Neutrophil (primary cell): Measurements from ENCODE around the gene GPR132.

Experiments used
- H3K27ac ChIP-seq: fragments of 200-600 bp; sonication (generic); 2 replicates; pipeline ENCODE4 v1.5.1; 2016; ENCODE audit warnings: mild to moderate bottlenecking, moderate library complexity
- H3K27me3 ChIP-seq: fragments of 200-600 bp; sonication (generic); 2 replicates; pipeline ENCODE4 v1.6.0; 2016; ENCODE audit warnings: mild to moderate bottlenecking
- H3K36me3 ChIP-seq: fragments of 200-600 bp; sonication (generic); 2 replicates; pipeline ENCODE4 v1.5.1; 2017
- H3K4me1 ChIP-seq, 2 experiments: fragments of 200-600 bp in 1 of 2; sonication (generic) in 1 of 2; 1 replicate in 1 of 2; 2 replicates in 1 of 2; pipeline versions ENCODE4 v1.5.1 to v1.6.1; 2013 to 2016; ENCODE audit warnings: low read depth in 1 of 2, low read length in 1 of 2, mild to moderate bottlenecking in 1 of 2, moderate library complexity in 1 of 2; ENCODE audit not compliant: control insufficient read depth in 1 of 2, insufficient read depth in 1 of 2
- H3K4me3 ChIP-seq, 2 experiments: fragments of 200-600 bp in 1 of 2; sonication (generic) in 1 of 2; 1 replicate in 1 of 2; 2 replicates in 1 of 2; pipeline ENCODE4 v1.5.1; 2013 to 2016; ENCODE audit warnings: low read depth in 1 of 2, low read length in 1 of 2, mild to moderate bottlenecking in 1 of 2, moderate library complexity in 1 of 2
- H3K9me3 ChIP-seq: fragments of 200-600 bp; sonication (generic); 2 replicates; pipeline ENCODE4 v1.5.1; 2016
- CTCF ChIP-seq: fragments of 200-600 bp; sonication (generic); IDR thresholded peaks from 2 replicates; pipeline ENCODE4 v1.5.1; 2016; ENCODE audit warnings: antibody characterized with exemption

GPR132 gene

GRCh38 chr14:105075379-105076295 is 10.4 kb upstream of the GPR132 start:
- H3K4me3 ChIP-seq = no peak overlapping the region
- no peaks in the 10 kb centered on the region for H3K9me3 ChIP-seq
- H3K27me3 ChIP-seq = peaks cover 3% of the 10 kb centered on the region
- no peak for TF ChIP-seq CTCF
- no peaks in the 10 kb centered on the region for H3K36me3 ChIP-seq
- peaks cover 23 to 25% of the 10 kb centered on the region in 2 experiments for H3K4me1 ChIP-seq
- no peak overlapping the region for H3K27ac ChIP-seq

GRCh38 chr14:105074601-105075053 is 9.4 kb upstream of the GPR132 start:
- Histone ChIP-seq H3K4me1 (peaks cover 33 to 35% of the 10 kb centered on the region in 2 experiments), H3K9me3 (no peaks in the 10 kb centered on the region), H3K27ac (no peak overlapping the region), H3K36me3 (no peaks in the 10 kb centered on the region), H3K27me3 (no peaks in the 10 kb centered on the region), H3K4me3 (no peak overlapping the region)
- no peak for TF ChIP-seq CTCF

DNA sequence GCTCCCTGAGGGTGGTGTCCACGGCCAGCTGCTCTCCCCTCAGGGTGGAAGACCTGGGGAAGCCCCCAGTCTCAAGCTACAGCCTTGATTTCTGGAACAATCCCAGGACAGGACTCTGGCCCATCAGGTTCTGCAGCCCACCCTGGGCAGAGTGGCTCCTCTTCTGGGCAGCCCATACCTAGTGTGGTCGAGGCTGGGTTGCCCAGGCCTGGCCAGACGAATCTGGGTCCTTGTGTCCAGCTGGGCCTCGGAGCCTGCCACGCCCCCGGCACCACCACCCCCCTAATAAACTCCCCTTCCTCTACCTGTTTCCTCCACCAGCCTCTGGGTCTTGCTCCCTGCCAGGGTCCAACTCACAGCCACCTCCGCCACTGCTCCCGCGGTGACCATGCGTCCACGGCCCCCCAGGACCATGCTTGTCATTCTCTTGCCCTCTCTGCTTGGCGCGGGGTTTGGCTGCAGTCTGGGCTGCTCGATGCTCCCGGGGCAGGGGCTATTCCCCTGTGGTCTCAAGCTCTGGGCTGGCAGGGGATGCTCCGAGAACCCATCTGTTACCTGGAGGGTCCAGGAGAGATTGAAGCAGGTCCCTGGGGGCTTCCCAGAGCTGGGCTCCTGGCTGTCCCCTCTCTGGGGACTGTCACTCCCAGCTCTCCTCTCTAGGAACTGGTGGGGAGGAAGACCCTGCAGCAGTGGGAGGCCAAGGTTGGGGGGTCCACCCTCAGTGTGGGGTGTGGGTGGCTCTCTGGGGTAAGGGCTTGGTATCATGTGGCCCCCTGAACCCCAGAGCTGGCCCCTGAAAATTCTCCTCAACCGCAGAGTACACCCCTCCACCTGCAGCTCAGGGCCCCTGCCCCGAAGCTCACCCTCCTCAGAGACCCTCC is 8.7 kb upstream of the GPR132 start:
- no peak overlapping the region for H3K4me3 ChIP-seq
- no peaks in the 10 kb centered on the region for H3K27me3 ChIP-seq
- TF ChIP-seq CTCF = no peak
- H3K4me1 ChIP-seq = peaks cover 40 to 42% of the 10 kb centered on the region in 2 experiments
- H3K27ac ChIP-seq = no peak overlapping the region
- no peaks in the 10 kb centered on the region for H3K9me3 ChIP-seq
- no peaks in the 10 kb centered on the region for H3K36me3 ChIP-seq

DNA sequence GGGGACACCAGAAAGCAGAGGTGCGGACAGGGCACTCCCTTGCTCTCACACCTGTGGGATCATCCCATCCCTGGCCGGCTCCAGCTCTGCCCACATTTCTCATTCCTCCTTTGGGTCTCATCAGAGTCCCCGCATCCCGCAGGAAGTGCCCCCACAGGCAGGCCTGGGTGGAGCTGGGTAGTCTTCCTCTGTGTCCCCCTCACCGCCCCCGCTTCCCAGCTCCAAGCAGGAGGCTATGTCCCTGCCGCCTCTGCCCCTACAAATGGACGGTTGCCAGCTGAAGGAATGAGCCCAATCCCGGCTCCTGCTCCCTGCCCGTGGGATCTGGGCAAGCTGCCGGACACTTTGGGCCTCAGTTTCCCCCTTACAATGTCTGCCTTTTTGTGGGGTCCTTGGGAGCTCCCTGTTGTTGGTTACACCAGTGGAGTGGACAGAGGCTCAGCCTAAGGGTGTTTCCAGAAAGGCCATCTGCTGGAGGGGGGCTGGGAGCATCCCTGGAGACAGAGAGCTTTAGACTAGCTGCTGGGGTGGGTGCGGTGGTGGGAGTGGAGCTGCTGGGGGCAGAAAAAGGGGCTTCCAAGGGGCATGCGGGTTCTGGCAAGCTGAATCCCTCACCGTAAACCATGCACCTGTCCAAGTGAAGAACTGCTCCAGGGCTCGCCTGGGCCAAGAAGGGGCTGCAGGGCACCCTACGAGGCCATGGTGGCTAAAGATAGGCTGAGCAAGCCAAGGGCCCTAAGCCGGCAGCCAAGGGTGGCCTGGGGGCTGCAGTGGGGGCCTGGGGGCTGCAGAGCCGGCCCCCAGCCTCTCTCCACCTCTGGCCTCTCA is 7.9 kb upstream of the GPR132 start:
- Histone ChIP-seq H3K27ac (no peak overlapping the region), H3K9me3 (no peaks in the 10 kb centered on the region), H3K36me3 (no peaks in the 10 kb centered on the region), H3K27me3 (no peaks in the 10 kb centered on the region), H3K4me3 (no peak overlapping the region), H3K4me1 (peaks cover 45 to 50% of the 10 kb centered on the region in 2 experiments)
- no peak for TF ChIP-seq CTCF

DNA sequence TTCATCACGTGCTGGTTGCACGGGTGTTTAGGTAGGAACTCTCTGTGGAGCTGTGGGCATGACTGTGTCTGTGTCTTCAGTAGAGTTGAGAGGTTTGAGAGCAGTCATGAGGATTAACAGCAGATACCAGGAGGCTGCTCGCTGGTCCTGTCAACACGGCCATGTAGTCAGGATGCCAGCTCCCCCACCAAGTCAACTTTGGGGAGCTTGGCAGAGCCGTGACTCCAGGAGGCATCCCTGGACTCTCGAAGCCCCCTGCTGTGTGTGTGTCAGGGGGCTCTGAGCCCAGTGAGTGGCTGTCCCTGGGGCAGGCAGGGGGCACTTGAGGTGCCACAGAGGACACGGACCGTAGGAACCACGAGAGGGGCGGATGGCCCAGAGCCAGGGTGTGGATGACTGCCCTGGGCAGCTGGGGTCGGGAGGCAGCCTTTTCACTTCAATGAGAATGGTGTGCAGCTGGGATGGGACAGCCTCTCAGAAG is 7.2 kb upstream of the GPR132 start:
- no peaks in the 10 kb centered on the region for H3K27me3 ChIP-seq
- peaks cover 51 to 57% of the 10 kb centered on the region in 2 experiments for H3K4me1 ChIP-seq
- no peak overlapping the region for H3K27ac ChIP-seq
- TF ChIP-seq CTCF = no peak
- H3K9me3 ChIP-seq = no peaks in the 10 kb centered on the region
- no peak overlapping the region for H3K4me3 ChIP-seq
- no peaks in the 10 kb centered on the region for H3K36me3 ChIP-seq
